Measurements from ENCODE around the gene GSS.

- no peak for TF ChIP-seq POLR2AphosphoS5 (IDR thresholded peaks at IDR 0.05; ENCODE audit: low read depth, low read length)
- no peak for TF ChIP-seq POLR2A (IDR thresholded peaks at IDR 0.05; ENCODE audit: low read depth, low read length)
These were observed 30.1 kb upstream of the GSS start for GRCh38 chr20:34985461-34986310.
